Ecto neural progenitor cell (in vitro differentiated cells): ENCODE measurements around the gene STIM1.

Experiments
- DNase-seq: peaks from one replicate; pipeline ENCODE4 v3.0.0-alpha.2; 2018; ENCODE audit warnings: low spot score

STIM1 gene

GRCh38 chr11:3916962-3917361, 61.5 kb downstream of the STIM1 start:
- no peak for DNase-seq

- DNase-seq, result no peak
These were observed 64.8 kb downstream of the STIM1 start for GRCh38 chr11:3920148-3920852.

DNA sequence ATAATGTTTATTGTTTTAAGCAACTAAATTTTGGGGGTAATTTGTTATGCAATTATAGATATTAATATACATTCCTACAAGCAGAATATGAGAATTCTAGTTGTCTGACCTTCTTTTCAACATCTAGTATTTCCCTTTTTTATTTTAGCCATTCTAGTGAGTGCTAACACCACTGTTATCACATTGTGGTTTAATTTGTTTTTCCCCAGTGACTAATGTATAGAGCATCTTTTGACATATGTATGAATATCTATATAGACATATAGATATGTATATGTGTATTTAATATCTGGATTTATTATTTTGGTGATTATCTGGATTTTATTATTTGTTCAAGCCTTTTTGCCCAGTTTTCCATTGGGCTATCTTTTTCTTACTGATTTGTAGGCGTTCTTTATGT, 66.6 kb downstream of the STIM1 start:
- DNase-seq, result no peak

GRCh38 chr11:3925513-3925912, 70.0 kb downstream of the STIM1 start:
- DNase-seq, result no peak

DNA sequence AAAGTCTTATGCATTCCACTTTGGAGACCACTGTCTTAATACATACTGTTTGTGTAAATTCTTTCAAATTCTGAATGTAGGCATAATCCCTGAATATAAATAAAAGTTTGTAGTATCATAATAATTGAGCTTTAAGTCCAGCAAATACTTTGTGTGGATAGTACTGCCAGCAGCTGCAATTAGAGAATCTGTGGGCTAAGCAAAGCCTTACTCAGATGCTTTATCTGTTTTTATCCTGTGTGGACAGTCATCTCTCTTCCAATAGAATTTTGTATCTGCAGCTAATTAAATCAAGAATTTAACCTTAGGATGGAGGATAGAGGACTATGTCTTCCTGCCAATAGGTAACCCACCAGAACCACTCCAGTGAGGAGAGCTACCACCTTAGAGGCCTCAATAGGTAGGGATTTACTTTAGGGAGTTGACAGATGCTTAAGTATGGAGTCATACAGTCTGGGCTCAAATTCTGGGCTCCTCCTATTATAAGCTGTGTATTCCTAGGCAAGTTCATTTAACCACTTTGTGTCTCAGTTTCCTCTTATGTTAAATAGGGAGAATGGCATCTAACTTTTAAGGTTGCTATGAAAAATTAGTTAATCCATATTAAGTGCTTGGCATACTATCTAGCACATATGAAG, 71.1 kb downstream of the STIM1 start:
- DNase-seq, result no peak

DNA sequence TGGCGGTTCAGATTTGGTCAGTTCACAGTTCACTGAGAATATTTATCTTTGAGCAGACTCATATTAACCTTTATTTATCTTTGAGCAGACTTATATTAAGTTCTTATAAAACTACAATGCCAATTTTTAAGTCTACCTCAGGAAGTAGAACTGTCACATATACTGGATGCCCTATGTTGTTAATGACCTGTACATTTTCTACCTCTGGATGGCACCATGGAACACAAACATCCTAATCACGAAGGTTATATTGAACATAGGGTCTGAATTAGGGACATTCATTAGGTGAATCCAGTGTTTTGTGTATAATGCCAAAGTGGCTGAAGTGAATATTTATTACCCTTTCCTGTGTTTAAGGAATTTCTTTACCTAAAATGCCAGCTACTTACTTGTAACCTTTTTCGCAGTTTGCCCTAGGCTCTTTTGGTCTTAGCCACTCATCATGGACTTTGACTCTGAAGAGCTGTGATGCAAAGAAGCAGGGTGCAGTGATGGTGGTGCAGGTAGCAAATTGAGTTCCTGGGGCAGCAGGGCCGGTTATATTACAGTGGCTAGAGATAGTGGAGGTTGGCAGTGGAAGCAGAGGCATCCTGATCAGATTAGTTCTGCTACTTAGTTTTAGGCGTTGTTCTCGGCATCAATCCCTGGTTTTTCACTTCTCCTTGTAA, 71.8 kb downstream of the STIM1 start:
- no peak for DNase-seq

DNA sequence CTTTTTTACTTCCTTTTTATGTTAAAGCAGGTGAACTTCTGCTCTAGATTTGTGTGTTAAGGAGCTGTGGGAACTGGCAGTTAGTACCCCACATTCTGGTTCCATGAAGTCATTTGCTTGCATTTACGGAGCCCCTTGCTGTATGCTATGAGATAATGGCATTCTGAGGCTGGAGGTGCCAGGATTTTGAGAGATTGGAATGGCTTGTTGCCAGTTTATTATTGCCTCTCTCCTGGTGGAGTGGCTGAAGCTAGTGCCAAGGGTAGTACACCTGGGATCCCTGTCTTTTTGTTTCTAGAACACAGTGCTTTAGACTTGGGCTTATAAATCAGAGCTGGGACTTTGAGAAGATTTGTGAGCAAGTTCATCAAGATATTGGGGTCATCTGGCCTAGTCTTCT, 73.8 kb downstream of the STIM1 start:
- no peak for DNase-seq

DNA sequence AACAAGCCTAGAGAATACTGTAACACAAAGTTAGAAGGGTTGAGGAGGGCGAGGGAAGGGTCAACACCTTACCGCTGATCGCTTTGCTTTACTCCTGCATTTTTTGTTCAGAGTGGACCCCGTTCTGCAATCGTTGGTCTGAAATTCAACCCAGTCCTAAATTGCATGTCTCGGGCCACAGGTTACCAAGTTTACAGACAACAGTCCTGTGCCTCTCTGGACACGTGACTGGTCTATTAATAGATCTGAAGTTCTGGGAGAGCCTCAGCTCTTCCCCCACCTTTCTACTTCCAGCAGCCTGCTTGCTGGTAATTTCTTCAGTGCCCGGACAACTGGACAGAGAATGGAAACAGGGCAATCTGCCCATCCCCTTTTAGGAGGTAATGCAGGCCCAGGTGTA, 74.2 kb downstream of the STIM1 start:
- no peak for DNase-seq

DNA sequence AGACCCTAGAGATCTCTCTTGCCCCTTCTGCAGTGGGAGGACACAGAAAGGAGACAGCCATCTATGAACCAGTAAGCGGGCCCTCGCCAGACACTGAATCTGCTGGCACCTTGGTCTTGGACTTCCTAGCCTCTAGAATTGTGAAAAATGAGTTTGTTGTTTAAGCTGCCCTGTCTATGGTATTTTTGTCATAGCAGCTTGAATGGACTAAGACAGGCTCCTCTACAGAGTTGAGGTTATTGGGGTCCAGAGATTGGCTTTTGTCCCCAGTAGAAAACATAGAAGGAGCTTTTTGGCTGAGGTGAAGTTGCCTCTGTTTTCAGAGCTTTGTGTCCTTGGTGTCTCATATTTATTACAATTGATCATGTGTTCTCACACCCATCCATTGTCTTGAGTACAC, 77.2 kb downstream of the STIM1 start:
- no peak for DNase-seq

DNA sequence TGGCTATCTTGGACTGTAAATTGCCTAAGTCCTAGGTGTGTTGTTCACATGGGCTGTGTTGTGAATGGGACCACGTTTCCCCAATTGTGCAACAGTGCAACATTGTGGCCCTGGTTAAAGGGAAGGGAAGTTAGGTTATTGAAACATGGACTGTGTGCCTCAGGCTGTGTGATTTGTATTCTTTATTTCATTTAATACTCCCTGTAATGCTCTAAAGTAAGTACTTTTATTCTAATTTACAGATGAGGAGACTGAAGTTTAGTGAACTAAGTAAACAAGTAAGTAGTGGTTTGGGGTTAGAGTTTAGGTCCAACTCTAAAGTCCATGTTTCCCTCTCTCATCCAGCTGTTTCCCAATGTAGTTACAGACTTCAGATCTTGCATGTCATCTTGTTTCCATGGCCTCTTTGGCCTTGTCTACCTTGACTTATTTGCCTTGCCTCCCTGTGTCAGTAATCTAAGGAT, 77.7 kb downstream of the STIM1 start:
- no peak for DNase-seq

GRCh38 chr11:3934658-3935057, 79.2 kb downstream of the STIM1 start:
- no peak for DNase-seq

DNA sequence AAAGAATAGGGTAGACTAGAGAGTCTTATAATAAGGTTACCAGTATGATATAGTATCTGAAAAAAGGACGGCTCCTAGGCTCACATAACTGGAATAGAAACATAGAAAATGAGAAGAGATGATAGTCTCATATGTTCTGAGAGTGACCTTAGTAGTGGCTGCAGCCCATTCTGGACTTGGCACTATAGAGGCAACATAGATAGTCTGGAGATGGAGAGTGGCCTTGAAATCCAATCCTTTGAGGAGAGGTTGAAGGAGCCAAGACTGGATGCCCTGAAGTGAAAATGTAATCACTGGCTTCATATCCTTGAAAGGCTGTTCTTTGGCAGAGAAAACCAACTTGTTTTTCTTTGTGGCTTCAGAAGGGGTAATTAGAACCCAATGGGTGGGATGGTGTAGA, 81.1 kb downstream of the STIM1 start:
- no peak for DNase-seq

GRCh38 chr11:3939211-3939610, 83.7 kb downstream of the STIM1 start:
- DNase-seq, result no peak

DNA sequence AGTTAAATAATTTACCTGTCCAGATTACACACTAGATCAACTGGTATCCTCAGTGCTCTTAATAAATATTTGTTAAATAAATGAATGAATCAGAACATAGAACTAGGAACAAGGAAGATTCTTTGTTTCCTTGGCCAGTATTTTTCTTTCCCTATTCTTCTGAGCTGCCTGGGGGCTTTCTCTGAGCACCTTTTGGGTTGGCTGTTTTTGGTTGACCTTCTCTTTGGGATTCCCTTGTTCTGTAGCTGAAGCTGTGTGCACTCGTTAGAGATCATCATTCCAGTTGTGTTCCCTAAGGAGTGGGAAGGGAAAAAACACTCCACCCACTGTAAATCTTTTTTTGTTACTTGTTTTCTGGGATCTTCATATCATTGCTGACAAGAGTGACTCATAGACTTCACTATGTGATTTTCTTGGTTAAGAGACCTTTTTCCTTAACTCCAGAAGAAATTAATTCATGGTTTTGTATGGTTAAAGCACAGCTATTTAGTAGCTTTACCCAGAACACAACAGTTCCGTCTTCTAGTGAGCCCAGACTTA, 84.3 kb downstream of the STIM1 start:
- no peak for DNase-seq

- no peak for DNase-seq
These were observed 86.9 kb downstream of the STIM1 start for GRCh38 chr11:3942160-3942955.

DNA sequence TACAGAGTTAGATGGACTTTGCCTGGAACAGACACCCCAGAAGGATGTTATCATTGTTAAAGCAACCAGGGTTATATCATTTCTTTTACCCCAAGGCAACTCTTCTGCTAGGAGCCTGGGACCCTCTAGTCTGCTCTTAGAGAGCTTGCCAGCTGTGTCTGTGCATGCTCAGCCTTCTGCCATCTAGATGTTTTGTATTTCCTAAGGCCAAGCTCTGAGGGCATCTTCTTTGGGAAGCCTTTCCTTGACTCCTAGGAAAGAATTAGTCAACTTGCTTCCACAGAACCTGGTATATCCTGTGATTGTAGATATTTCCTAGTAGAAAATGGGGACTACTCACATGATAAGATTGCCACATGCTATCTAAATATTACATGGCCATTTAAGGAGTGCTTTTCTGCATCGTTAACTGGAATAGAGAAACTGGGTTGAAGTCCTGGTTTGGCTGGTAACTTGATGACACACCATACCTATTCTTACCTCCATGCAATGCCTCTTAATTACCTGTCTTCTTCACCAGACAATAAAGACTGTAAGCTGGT, 87.6 kb downstream of the STIM1 start:
- DNase-seq, result no peak

GRCh38 chr11:3944198-3944597, 88.7 kb downstream of the STIM1 start:
- DNase-seq, result no peak

- DNase-seq, result no peak
These were observed 91.1 kb downstream of the STIM1 start for GRCh38 chr11:3946455-3947017.

DNA sequence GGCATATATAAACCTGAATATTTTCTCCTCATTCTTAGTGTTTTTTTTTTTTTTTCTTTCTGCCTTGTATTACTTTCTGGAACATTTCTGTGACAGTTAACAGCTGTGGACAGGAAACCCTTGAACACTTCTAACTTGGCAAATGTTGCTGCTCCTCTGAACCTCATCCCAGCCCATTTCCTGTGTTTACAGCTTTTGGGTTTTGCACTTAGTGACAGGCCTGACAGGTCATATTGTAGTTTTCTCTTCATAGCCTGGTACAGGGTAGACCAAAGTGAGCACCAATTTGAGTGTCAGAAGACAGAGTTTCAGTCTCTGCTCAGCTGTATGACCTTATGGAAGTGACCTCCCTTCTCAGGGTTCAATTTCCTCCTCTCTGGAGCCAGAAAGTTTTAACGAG, 91.6 kb downstream of the STIM1 start:
- no peak for DNase-seq

GRCh38 chr11:3949125-3949524, 93.7 kb downstream of the STIM1 start:
- no peak for DNase-seq

- DNase-seq, result no peak
These were observed 95.7 kb downstream of the STIM1 start for GRCh38 chr11:3950996-3951660.
